GM21367 (cell line): ENCODE data around the gene NRDE2.
"Not testable (repeated sequence)": the region's sequence is repeated elsewhere in the genome, so short reads cannot be mapped to it uniquely, and the experiment has no call there.

Experiments
- ATAC-seq: cut with Tn5 transposase; IDR thresholded peaks from one replicate; pipeline ENCODE4 v1.9.1; 2021; ENCODE audit not compliant: unreplicated experiment

Gene NRDE2

DNA sequence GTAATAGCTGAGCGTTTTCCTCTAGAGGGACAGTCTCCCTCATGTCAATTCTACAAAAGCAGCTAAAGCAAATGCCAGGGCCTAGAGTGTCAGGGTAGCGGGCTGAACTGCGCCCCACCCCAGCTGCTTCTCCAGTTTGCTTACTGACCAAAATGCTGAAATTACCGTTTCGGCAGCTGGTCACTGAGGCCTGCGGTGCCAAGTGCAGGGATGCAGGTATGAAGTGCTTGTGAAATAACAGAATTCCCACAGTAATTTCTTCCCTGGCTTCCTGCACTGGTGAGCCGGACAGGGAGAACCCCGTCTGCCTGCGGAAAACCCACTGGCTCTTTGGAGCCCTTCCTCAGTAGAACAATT lies 56.3 kb downstream of the NRDE2 start:
- ATAC-seq: no peak

DNA sequence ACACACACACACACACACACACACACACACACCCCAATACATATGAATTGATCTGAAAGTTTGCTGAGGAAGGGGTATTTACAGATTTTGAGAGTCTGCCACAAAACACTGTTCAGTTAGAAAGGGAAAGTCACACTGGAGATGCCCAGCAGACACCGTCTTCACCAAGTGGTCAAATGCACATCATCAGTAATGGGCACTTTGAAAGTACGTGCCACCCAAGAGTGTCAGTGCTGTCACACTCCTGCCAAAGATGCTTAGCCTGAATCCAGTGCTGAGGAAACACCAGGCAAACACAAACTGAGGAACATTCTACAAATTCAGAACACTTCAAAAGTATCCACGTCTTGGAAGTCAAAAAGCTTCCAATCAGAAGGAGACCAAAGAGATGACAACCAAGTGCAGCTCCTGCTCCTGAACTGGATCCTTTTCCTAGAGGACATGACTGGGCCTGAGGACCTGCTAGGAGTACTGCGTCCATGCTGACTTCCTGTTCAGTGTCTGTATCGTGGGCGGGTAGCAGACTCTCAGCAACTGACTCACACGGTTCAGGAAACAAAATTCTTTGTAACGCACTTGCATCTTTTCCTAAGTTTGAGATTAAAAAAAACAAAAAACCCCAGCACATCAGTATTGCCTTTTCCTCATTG lies 56.8 kb downstream of the NRDE2 start:
- ATAC-seq: no peak

DNA sequence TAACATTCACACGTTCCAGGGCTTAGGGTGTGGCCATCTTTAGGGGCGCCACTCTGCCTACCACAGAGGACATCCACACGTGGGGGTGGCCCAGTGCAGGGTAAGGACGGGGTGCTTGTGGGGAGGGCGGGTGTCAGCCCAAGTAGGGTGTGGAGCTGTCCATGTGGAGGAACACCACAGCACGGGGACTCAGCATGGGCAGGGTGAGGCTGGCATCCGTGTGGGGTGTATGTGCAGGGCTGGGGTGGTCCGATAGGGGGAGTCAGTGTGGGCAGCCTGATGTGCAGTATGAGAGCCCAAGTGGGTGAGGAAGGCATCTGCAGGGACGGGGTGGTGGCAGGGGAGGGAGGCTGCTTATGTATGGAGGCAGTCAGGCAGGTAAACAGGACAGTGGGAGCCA lies 57.7 kb downstream of the NRDE2 start:
- ATAC-seq: no peak

DNA sequence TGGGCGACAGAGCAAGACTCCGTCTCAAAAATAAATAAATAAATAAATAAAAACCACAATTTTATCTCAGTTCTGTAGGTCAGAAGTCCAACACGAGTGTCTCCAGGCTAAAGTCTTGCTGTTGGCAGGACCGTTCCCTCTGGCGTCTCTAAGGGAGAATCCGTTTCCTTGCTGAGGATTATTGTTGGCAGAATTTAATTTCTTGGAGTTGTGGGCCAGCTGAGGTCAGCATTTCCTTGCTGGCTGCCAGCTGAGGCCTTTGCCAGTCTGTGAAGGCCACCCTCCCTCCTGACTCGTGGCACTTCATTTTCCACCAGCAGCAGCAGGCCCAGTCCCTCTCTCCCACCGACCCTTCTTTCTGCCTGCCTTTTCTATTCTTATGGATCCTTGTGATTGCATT lies 58.2 kb downstream of the NRDE2 start:
- no peak for ATAC-seq

DNA sequence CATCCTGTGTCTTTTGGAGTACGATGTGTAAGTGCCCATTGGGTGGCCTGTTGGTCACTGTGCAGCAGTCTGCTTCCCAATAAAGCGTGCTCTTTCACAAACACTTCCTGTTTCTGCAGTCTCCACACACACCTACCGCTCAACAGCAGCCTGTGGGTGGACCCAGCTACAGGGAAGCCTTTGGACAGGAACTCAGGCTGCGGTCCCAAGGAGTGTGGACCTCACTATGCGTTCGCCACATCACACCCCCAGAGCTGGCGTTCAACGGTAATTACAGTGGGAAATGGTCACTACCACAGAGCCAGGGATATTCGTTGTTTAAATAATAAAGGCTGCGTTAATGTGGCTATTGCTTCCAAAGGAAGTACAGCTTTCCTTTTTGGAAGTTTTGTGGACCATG lies 59.2 kb downstream of the NRDE2 start:
- ATAC-seq: no peak

DNA sequence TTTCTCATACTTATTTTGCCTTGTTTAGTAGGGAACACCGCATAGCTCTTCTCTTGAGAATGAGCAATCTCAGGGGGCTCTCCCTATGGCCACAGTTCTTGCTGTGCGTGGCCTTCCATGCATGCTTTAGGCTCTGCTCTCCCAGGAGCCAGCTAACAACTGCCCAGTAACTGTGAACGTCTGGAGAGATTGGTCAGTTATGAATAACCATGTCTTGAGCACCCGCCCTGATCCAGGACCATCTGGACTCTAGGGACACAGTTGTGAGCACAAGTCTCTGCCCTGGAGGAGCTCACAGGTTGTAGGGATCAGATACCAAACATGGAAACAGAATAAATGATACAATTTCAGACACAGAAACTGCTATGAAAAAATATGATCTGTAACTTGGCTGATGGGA lies 63.3 kb downstream of the NRDE2 start:
- no peak for ATAC-seq

DNA sequence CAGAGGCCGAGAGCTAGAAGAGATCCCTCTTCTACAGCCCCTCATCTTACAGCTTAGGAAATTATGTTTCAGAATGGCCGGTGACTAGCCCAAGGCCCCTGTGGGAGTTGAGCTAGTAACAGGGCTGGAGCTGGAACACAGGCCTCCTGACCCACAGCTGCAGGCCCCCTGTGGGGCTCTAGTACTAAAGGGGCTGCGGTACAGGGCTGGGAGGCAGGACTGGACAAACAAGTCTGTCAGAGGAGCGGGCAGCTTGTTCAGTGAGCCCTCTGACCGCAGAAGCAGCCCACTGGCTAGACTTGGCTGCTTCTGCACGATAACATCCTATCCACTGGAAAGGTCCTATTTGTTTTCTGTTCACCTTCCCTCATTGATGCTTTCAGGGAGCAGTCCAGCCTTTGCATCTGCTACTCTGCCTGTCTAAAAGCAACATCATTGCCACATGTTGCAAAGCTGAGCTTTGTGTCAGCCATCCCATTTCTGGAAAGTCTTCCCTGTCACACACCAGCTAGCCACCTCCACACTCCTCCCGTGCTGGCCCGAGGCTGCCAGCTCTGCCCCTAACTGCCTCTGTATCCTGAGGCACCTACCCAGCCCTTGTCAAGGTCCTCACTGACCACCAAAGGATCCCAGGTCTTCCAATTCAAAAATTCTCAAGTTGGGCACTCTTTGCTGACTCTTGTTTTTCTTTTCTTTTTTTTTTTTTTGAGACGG lies 65.1 kb downstream of the NRDE2 start:
- no peak for ATAC-seq

DNA sequence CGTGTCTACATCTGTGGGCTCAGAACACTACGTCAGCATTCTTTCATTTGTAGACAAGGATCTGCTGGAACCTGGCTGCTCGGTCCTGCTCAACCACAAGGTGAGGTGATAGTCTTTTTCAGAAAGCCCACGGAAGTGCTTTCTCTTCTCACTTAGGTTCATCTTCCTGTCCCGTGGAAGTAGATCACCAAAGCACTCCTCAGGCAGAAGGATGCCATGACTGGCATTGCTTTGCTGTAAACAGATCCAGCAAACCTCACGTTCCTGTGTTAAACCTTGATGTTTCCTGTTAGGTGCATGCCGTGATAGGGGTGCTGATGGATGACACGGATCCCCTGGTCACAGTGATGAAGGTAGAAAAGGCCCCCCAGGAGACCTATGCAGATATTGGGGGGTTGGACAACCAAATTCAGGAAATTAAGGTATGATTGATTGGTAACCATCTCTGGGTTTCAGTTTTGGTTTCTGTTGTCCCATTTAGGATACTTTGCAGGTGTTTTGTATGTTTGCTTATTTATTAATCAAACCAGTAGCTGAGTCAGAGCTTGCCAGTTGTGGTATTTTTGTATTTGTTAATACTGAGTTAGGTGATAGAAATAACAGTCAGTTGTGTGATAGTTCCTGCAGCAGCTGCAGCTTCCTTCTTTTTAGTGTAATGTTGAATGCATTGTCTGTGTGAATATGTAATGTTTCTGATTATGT lies 67.8 kb downstream of the NRDE2 start:
- peak; percentile 52 for ATAC-seq

DNA sequence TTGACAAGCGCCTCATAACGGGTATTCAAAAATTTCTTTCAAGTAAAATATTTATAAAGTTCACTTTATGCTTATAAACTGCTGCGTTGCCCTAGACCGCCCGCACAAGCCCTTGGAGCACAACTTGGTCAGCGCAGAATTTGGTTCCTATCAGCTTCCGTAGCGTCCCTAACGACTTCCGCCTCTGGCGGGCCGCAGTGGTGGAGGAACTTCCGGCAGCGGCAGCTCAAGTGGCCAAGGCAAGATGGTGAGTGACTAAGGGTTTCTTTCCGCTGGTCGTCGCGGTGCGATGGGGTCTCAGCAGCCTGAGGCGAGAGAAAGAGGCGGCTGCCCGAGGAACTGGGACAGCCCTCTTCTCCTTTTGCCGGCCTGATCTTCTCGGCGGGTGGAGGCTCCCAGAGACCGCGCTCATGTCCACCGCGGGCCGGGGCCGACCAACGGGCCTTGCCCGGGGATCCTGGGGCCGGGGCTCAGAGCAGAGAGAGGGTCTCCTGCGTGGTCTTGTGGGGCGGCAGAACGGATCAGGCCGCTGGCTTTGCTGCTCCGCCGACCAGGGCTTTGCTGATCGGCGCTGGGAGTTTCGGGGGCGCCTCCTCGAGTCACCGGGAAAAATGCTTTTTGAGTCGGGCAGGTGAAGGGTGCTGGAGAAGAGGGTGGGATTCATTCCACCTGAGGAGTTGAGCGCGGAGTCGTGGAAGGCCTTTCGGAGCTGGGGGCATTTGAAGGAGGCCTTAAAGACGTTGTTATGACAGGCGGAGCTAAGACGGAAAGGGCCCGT lies 75.2 kb downstream of the NRDE2 start, which contains the start of gene PSMC1:
Gene PSMC1, plus strand, starts transcription at position 200 of the 778 bp plus-strand sequence. Its CDS starts 45 bp downstream, at position 245.
- ATAC-seq: peak; percentile 85

DNA sequence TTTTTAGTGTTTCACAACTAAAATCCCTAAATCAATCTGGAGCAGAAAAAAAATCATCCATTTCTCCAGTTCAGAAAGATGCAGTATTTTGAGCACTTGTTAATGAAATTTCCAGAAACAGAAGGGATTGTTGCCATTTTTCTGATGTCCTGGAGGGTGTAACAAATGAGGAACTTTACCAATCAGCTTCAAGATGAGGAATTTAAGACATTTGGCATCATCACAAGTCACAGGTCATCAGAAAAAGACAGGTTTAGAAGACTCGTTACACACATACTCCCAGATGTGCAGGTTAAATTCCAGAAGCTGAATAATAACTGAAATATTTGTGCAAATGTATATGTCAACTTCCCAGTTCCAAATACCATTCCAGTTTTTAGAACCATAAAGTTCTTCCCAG lies 75.9 kb downstream of the NRDE2 start:
- ATAC-seq: no peak

DNA sequence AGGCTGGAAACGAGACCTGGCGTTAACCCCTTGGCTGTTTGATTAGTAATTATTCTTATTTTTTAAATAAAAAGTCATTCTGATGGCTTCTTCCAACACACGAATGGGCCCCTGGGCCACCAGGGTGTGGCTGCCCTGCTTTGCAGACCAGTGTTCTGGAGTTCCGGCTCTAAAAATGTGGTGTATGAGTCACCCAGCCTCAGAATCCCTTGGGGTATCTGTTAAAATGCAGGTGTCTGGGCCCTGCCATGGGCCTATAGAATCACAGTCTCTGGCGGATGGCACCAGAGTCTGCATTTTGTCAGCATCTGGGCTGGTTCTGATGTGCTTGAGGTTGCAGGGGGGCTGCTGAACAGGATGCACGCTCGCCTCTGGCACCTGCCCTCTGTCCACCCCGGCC lies 77.9 kb downstream of the NRDE2 start:
- ATAC-seq: no peak

DNA sequence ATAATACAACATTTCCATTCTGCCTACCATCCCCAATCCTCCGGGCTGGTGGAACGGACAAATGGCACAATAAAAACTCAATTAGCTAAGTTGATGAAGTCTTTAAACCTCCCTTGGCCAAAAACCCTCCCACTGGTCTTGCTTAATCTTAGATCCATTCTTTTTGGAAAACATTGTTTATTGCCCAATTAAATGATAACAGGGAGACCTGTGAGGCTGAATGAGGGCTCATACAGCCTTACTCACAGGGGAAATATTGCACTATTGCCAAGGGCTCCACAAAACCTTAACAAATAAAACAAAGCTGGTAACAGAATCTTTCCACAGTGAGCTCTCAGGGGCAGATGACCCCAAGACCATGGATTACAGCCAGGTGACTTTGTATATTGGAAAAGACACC lies 83.1 kb downstream of the NRDE2 start:
- no peak for ATAC-seq

DNA sequence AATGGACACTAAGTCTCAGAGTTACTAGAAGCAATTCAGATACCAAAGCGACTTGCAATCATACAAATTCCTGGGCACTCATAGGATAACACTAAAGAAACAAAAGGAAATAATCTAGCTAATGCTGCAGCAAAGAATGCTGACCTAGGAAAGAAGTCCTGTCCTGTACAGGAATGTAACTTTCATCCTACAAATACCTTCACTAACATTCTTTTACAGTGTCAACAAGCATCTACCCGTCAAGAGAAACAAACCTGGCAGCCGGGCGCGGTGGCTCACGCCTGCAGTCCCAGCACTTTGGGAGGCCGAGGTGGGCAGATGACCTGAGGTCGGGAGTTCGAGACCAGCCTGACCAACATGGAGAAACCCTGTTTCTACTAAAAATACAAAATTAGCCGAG lies 84.3 kb downstream of the NRDE2 start:
- not testable (repeated sequence) for ATAC-seq

DNA sequence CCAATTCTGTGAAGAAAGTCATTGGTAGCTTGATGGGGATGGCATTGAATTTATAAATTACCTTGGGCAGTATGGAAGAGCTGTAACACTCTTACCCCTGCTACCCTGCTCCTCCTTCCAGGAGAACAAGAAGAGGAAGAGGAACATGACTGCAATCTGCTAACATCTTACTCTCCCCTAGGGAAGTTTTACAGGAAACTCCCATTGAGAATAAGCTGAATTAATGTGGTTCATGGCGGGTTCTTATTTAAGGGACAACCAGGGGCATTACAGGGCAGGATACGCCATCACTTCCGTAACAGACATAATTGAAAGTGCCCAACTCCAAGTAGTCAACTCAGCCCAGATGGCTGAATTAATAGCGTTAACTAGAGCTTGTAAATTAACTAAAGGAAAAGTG lies 84.8 kb downstream of the NRDE2 start:
- ATAC-seq: no peak

DNA sequence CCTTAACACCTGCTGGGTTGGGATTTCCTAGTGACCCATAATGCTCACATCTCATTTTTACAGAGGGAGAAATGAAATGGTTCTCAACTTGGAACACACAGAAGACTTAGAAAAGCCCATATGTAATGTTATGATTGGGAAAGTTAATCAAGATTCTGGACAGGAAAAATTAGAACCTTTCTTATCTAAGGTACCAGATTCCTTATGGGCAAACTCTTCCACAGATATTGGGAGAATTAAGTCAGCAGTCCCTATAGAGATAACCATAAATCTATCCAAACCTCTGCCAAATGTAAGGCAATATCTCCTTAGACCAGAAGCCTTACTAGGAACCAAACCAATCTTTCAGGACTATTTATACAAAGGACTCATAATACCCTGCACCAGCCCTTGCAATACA lies 89.3 kb downstream of the NRDE2 start:
- ATAC-seq: no peak

DNA sequence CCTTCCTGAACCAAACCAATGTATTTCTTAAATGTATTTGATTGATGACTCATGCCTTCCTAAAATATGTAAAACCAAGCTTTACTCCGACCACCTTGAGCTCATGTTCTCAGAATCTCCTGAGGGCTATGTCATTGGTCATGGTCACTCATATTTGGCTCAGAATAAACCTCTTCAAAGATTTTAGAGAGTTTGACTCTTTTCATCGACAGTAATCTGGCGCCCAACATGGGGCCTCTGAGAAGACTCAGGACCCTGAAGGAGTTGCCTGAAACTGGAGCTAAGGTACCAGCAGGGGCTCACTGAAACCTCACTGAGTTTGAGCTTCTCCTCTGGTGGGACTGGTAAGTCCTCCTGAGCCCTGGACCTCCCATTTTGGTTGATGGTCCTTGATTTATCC lies 92.6 kb downstream of the NRDE2 start:
- ATAC-seq: no peak

DNA sequence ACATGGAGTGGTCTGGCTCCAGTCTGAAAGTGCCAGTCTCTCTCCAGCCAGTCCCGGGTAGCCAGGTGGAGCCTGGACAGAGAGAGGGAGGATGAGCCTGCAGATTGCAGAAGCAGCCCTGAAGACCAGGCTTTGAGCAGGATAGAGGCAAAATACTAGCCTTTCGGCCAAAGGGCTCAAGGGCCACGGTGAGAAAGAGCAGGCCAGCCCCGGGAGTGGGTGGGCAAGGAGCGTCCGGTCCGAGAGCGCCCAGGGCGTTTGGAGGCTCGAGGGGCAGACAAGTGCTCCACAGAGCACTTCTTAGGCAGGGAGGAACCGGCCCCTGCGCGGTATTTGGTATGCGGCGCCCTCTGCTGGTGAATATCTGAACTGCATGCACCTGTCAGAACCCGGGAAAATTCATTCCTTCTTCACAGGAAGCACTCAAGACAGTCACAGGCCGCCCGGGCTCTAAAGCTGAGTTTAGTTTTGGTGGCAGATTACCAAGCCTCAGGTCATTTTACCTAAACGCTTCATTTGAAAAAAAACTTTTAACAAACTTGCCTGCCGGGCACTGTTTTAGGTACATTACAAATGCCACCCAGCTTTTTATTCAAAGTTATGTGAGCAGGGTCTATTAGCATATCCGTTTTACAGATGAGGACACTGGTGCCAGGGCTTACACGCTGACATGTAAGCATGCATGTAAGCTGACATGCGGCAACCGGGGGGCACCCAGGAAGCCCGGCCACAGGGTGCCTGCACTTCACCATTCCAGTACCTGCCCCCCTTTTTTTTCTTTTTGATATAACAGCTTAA lies 96.4 kb downstream of the NRDE2 start:
- no peak for ATAC-seq

DNA sequence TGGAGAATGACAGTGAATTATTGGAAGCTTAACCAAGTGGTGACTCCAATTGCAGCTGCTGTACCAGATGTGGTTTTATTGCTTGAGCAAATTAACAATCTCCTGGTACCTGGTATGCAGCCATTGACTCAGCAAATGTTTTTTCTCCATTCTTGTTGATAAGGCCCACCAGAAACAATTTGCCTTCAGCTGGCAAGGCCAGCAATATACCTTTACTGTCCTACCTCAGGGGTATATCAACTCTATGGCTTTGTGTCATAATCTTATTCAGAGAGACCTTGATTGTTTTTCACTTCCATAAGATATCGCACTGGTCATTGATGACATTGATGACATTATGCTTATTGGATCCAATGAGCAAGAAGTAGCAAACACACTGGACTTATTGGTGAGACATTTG lies 101.8 kb downstream of the NRDE2 start:
- not testable (repeated sequence) for ATAC-seq

DNA sequence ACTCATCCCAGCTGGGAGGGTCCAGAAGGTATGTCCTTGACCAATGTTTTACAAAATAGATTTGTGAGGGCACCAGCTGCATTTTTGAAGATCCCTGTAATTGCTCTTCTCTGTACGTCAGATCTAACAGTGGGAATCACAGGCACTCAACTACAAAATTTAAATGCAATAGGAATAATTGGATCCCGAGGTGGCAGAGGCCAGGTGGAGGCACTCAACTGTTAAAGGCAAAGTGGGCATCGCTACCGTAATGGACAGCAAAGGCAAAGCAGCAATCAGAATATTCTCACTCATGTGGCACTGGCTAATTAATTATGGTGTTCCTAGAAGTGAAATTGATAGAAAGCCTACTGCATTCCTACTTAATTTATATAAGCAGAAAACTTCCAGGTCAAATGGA lies 103.3 kb downstream of the NRDE2 start:
- no peak for ATAC-seq
